SKM-1 (cell line): ENCODE data around the gene SSBP1.
"Not testable (repeated sequence)": the region's sequence is repeated elsewhere in the genome, so short reads cannot be mapped to it uniquely, and the experiment has no call there.

ENCODE experiments used
- DNase-seq: peaks from one replicate; lab custom pipeline; 2025; ENCODE audit not compliant: unreplicated experiment; lab: John Stamatoyannopoulos, UW

Gene SSBP1

GRCh38 chr7:141709318-141709717 lies 28.8 kb upstream of the SSBP1 start:
- no peak for DNase-seq

- no peak for DNase-seq
Observed at GRCh38 chr7:141709749-141710148, 28.4 kb upstream of the SSBP1 start.

GRCh38 chr7:141710301-141710700 lies 27.9 kb upstream of the SSBP1 start:
- no peak for DNase-seq

- DNase-seq, result no peak
Observed at GRCh38 chr7:141712603-141713255, 25.4 kb upstream of the SSBP1 start.

- no peak for DNase-seq
Observed at GRCh38 chr7:141713890-141714289, 24.3 kb upstream of the SSBP1 start.

GRCh38 chr7:141714571-141714970 lies 23.6 kb upstream of the SSBP1 start:
- no peak for DNase-seq

- no peak for DNase-seq
Observed at GRCh38 chr7:141715018-141715417, 23.1 kb upstream of the SSBP1 start.

- no peak for DNase-seq
Observed at GRCh38 chr7:141715794-141716689, 22.1 kb upstream of the SSBP1 start.

GRCh38 chr7:141717450-141717849 lies 20.7 kb upstream of the SSBP1 start:
- no peak for DNase-seq

- no peak for DNase-seq
Observed at GRCh38 chr7:141722529-141722928, 15.6 kb upstream of the SSBP1 start.

GRCh38 chr7:141729020-141729419 lies 9.1 kb upstream of the SSBP1 start:
- no peak for DNase-seq

GRCh38 chr7:141731476-141732149 lies 6.5 kb upstream of the SSBP1 start:
- no peak for DNase-seq

GRCh38 chr7:141737118-141737835 lies 881 bp upstream of the SSBP1 start:
- no peak for DNase-seq

- DNase-seq, result no peak
Observed at GRCh38 chr7:141738592-141739013, 445 bp downstream of the SSBP1 start.

GRCh38 chr7:141739250-141739649 lies 1.1 kb downstream of the SSBP1 start:
- no peak for DNase-seq

GRCh38 chr7:141742229-141742628 lies 4.1 kb downstream of the SSBP1 start:
- no peak for DNase-seq

- no peak for DNase-seq
Observed at GRCh38 chr7:141744131-141744530, 6.0 kb downstream of the SSBP1 start.

- no peak for DNase-seq
Observed at GRCh38 chr7:141748396-141748795, 10.2 kb downstream of the SSBP1 start.

- not testable (repeated sequence) for DNase-seq
Observed at GRCh38 chr7:141751904-141752303, 13.7 kb downstream of the SSBP1 start.

- DNase-seq, result no peak
Observed at GRCh38 chr7:141752634-141753033, 14.5 kb downstream of the SSBP1 start.

GRCh38 chr7:141754939-141755338 lies 16.8 kb downstream of the SSBP1 start:
- DNase-seq, result peak; percentile 8
